Measurements from ENCODE around the gene CD207. TPM values are rescaled to one million over a fixed set of nuclear protein-coding genes. Genes with fewer than 3 reads are reported as not detected.

Gene CD207
- not detected for total RNA-seq

GRCh38 chr2:70835643-70836042 is at the start of gene CD207:
Gene CD207 (minus strand): TSS chr2:70835816. CDS start chr2:70835776, 40 bp downstream.

GRCh38 chr2:70820499-70820898 is 15.1 kb downstream of the CD207 start, which contains the start of gene CLEC4F:
Gene CLEC4F (minus strand): TSS chr2:70820599. CDS start chr2:70820523, 76 bp downstream.

GRCh38 chr2:70790136-70790828 is 45.3 kb downstream of the CD207 start, which contains the start of gene FIGLA:
Gene FIGLA (minus strand): TSS chr2:70790643. CDS start chr2:70790638, 5 bp downstream.

Small RNA genes within 50 kb of the gene (small RNA-seq; reads per million reads assigned to genes)
- not detected for gene HMGN2P21

Other genes with a start within 250 kb of the CD207 start
- gene ADD2, start 67.6 kb downstream of the CD207 start, total RNA-seq = 236 TPM
- not detected for gene FIGLA, start 45.2 kb downstream of the CD207 start, total RNA-seq
- not detected for gene CLEC4F, start 15.2 kb downstream of the CD207 start, total RNA-seq
- gene VAX2, start 64.8 kb upstream of the CD207 start, total RNA-seq = 0.69 TPM
- not detected for gene ATP6V1B1, start 100.1 kb upstream of the CD207 start, total RNA-seq
- gene ANKRD53, start 142.8 kb upstream of the CD207 start, total RNA-seq = 0.92 TPM
- gene TEX261, start 159.1 kb upstream of the CD207 start, total RNA-seq = 19.6 TPM
- gene NAGK, start 232.8 kb upstream of the CD207 start, total RNA-seq = 49.1 TPM

All from diencephalon (tissue), 1 donor.